Measurements from ENCODE around the gene DEXI.

The DEXI gene

GRCh38 chr16:10982465-10983150, 40.3 kb upstream of the DEXI start:
- FAIRE-seq: peak; percentile 35
- no peak for DNase-seq (ENCODE audit: insufficient read length, low spot score)
- TF ChIP-seq POU2F2 (IDR thresholded peaks at IDR 0.05; ENCODE audit: low read depth, low read length) (peak; percentile 63), PAX5 (IDR thresholded peaks at IDR 0.05; ENCODE audit: insufficient read depth, low read length, severe bottlenecking) (no peak)

- TF ChIP-seq PAX5 (IDR thresholded peaks at IDR 0.05; ENCODE audit: insufficient read depth, low read length, severe bottlenecking) (no peak), TAF1 (IDR thresholded peaks at IDR 0.05; ENCODE audit: low read depth, low read length) (no peak), POU2F2 (IDR thresholded peaks at IDR 0.05; ENCODE audit: low read depth, low read length) (peak; percentile 99)
- DNase-seq (ENCODE audit: insufficient read length, low spot score) (no peak), FAIRE-seq (peak; percentile 86)
Measured at GRCh38 chr16:10981697-10982216, 39.5 kb upstream of the DEXI start.

GRCh38 chr16:10980813-10981212, 38.5 kb upstream of the DEXI start:
- TF ChIP-seq TAF1 (IDR thresholded peaks at IDR 0.05; ENCODE audit: low read depth, low read length) (no peak), POU2F2 (IDR thresholded peaks at IDR 0.05; ENCODE audit: low read depth, low read length) (no peak), SPI1 (IDR thresholded peaks at IDR 0.05; ENCODE audit: low read depth, low read length) (no peak), PAX5 (IDR thresholded peaks at IDR 0.05; ENCODE audit: insufficient read depth, low read length, severe bottlenecking) (no peak), POLR2AphosphoS5 (IDR thresholded peaks at IDR 0.05; ENCODE audit: low read depth, low read length) (no peak), POLR2A (IDR thresholded peaks at IDR 0.05; ENCODE audit: low read depth, low read length) (no peak)
- FAIRE-seq (no peak), DNase-seq (ENCODE audit: insufficient read length, low spot score) (no peak)

GRCh38 chr16:10979717-10980601, 37.7 kb upstream of the DEXI start:
- FAIRE-seq (no peak), DNase-seq (ENCODE audit: insufficient read length, low spot score) (no peak)
- TF ChIP-seq PAX5 (IDR thresholded peaks at IDR 0.05; ENCODE audit: insufficient read depth, low read length, severe bottlenecking): no peak
- TF ChIP-seq POLR2A (IDR thresholded peaks at IDR 0.05; ENCODE audit: low read depth, low read length): no peak
- TF ChIP-seq POLR2AphosphoS5 (IDR thresholded peaks at IDR 0.05; ENCODE audit: low read depth, low read length): no peak
- TF ChIP-seq SPI1 (IDR thresholded peaks at IDR 0.05; ENCODE audit: low read depth, low read length): no peak
- TF ChIP-seq TAF1 (IDR thresholded peaks at IDR 0.05; ENCODE audit: low read depth, low read length): no peak
- TF ChIP-seq POU2F2 (IDR thresholded peaks at IDR 0.05; ENCODE audit: low read depth, low read length): no peak

- TF ChIP-seq TAF1 (IDR thresholded peaks at IDR 0.05; ENCODE audit: low read depth, low read length) (no peak), PAX5 (IDR thresholded peaks at IDR 0.05; ENCODE audit: insufficient read depth, low read length, severe bottlenecking) (no peak), POLR2A (IDR thresholded peaks at IDR 0.05; ENCODE audit: low read depth, low read length) (no peak), POLR2AphosphoS5 (IDR thresholded peaks at IDR 0.05; ENCODE audit: low read depth, low read length) (no peak), SPI1 (IDR thresholded peaks at IDR 0.05; ENCODE audit: low read depth, low read length) (no peak), POU2F2 (IDR thresholded peaks at IDR 0.05; ENCODE audit: low read depth, low read length) (no peak)
- FAIRE-seq: no peak
Measured at GRCh38 chr16:10978871-10979446, 36.7 kb upstream of the DEXI start.

GRCh38 chr16:10978124-10978523, 35.9 kb upstream of the DEXI start:
- no peak for TF ChIP-seq POLR2A (IDR thresholded peaks at IDR 0.05; ENCODE audit: low read depth, low read length)
- no peak for TF ChIP-seq PAX5 (IDR thresholded peaks at IDR 0.05; ENCODE audit: insufficient read depth, low read length, severe bottlenecking)
- no peak for TF ChIP-seq SPI1 (IDR thresholded peaks at IDR 0.05; ENCODE audit: low read depth, low read length)
- TF ChIP-seq POU2F2 (IDR thresholded peaks at IDR 0.05; ENCODE audit: low read depth, low read length): no peak
- no peak for TF ChIP-seq POLR2AphosphoS5 (IDR thresholded peaks at IDR 0.05; ENCODE audit: low read depth, low read length)
- no peak for TF ChIP-seq TAF1 (IDR thresholded peaks at IDR 0.05; ENCODE audit: low read depth, low read length)
- no peak for FAIRE-seq
- no peak for DNase-seq (ENCODE audit: insufficient read length, low spot score)

More at GRCh38 chr16:10978871-10979446, 36.7 kb upstream of the DEXI start:
- DNase-seq (ENCODE audit: insufficient read length, low spot score): no peak

- no peak for FAIRE-seq
Measured at GRCh38 chr16:10976634-10977033, 34.4 kb upstream of the DEXI start.

GRCh38 chr16:10972819-10973464, 30.7 kb upstream of the DEXI start:
- FAIRE-seq (no peak), DNase-seq (ENCODE audit: insufficient read length, low spot score) (no peak)
- TF ChIP-seq POU2F2 (IDR thresholded peaks at IDR 0.05; ENCODE audit: low read depth, low read length): no peak

More at GRCh38 chr16:10976634-10977033, 34.4 kb upstream of the DEXI start:
- TF ChIP-seq TAF1 (IDR thresholded peaks at IDR 0.05; ENCODE audit: low read depth, low read length) (no peak), POLR2AphosphoS5 (IDR thresholded peaks at IDR 0.05; ENCODE audit: low read depth, low read length) (no peak)
- no peak for DNase-seq (ENCODE audit: insufficient read length, low spot score)

- FAIRE-seq: no peak
- DNase-seq (ENCODE audit: insufficient read length, low spot score): no peak
- TF ChIP-seq TAF1 (IDR thresholded peaks at IDR 0.05; ENCODE audit: low read depth, low read length) (no peak), POLR2AphosphoS5 (IDR thresholded peaks at IDR 0.05; ENCODE audit: low read depth, low read length) (no peak), POU2F2 (IDR thresholded peaks at IDR 0.05; ENCODE audit: low read depth, low read length) (no peak), POLR2A (IDR thresholded peaks at IDR 0.05; ENCODE audit: low read depth, low read length) (no peak), SPI1 (IDR thresholded peaks at IDR 0.05; ENCODE audit: low read depth, low read length) (no peak), PAX5 (IDR thresholded peaks at IDR 0.05; ENCODE audit: insufficient read depth, low read length, severe bottlenecking) (no peak)
Measured at GRCh38 chr16:10972108-10972818, 30.0 kb upstream of the DEXI start.

Data from GM12891 (cell line).